B cell (primary cell): Measurements from ENCODE around the gene C19orf81.

Experiments used
- CTCF ChIP-seq: fragments of 200-600 bp; IDR thresholded peaks from one replicate; pipeline ENCODE4 v1.8.0; 2022; ENCODE audit warnings: antibody characterized with exemption, mild to moderate bottlenecking
- EZH2 ChIP-seq: IDR thresholded peaks from 2 replicates; pipeline ENCODE4 v1.6.1; 2012; ENCODE audit warnings: borderline replicate concordance, low read depth, mild to moderate bottlenecking, moderate library complexity, low read length; ENCODE audit not compliant: insufficient read depth, poor library complexity, severe bottlenecking

- TF ChIP-seq CTCF (no peak), EZH2 (no peak)
These were observed 586 bp upstream of the C19orf81 start for GRCh38 chr19:50648659-50649058.
